ENCODE data around the gene CFAP221.
A peak's percentile ranks its signal among the peaks of the same experiment; 100 is the strongest.

Gene CFAP221

GRCh38 chr2:119702918-119703401, 158.7 kb downstream of the CFAP221 start:
- peaks cover 15% of the 10 kb centered on the region for H3K27me3 ChIP-seq (replicated peaks; ENCODE audit: control insufficient read depth, insufficient read depth, low read length)
- H3K9ac ChIP-seq (ENCODE audit: low read length) = no peak overlapping the region
- peaks cover 9% of the 10 kb centered on the region for H3K9me3 ChIP-seq (ENCODE audit: control insufficient read depth, low read length)
- no peak overlapping the region for H3K4me3 ChIP-seq (ENCODE audit: low read length)
- peaks cover 14% of the 10 kb centered on the region for H3K4me1 ChIP-seq (ENCODE audit: control insufficient read depth, insufficient read depth, low read length)
- H3K36me3 ChIP-seq (ENCODE audit: control insufficient read depth, insufficient read depth, low read length, severe bottlenecking) = no peaks in the 10 kb centered on the region
- DNase-seq (ENCODE audit: low read depth) = peak; percentile 85

GRCh38 chr2:119703526-119703925, 159.3 kb downstream of the CFAP221 start:
- no peak overlapping the region for H3K9ac ChIP-seq (ENCODE audit: low read length)
- no peak for DNase-seq (ENCODE audit: low read depth)
- no peaks in the 10 kb centered on the region for H3K36me3 ChIP-seq (ENCODE audit: control insufficient read depth, insufficient read depth, low read length, severe bottlenecking)
- H3K4me1 ChIP-seq (ENCODE audit: control insufficient read depth, insufficient read depth, low read length) = peaks cover 14% of the 10 kb centered on the region
- H3K27me3 ChIP-seq (replicated peaks; ENCODE audit: control insufficient read depth, insufficient read depth, low read length) = peaks cover 15% of the 10 kb centered on the region
- no peak overlapping the region for H3K4me3 ChIP-seq (ENCODE audit: low read length)
- H3K9me3 ChIP-seq (ENCODE audit: control insufficient read depth, low read length) = peaks cover 9% of the 10 kb centered on the region

- H3K4me3 ChIP-seq (ENCODE audit: low read length) = no peak overlapping the region
- peaks cover 7% of the 10 kb centered on the region for H3K27me3 ChIP-seq (replicated peaks; ENCODE audit: control insufficient read depth, insufficient read depth, low read length)
- H3K4me1 ChIP-seq (ENCODE audit: control insufficient read depth, insufficient read depth, low read length) = peaks cover 14% of the 10 kb centered on the region
- H3K9ac ChIP-seq (ENCODE audit: low read length) = no peak overlapping the region
- no peak for DNase-seq (ENCODE audit: low read depth)
- peaks cover 9% of the 10 kb centered on the region for H3K9me3 ChIP-seq (ENCODE audit: control insufficient read depth, low read length)
- no peaks in the 10 kb centered on the region for H3K36me3 ChIP-seq (ENCODE audit: control insufficient read depth, insufficient read depth, low read length, severe bottlenecking)
Observed at GRCh38 chr2:119704670-119705120, 160.4 kb downstream of the CFAP221 start.

- Histone ChIP-seq H3K4me1 (ENCODE audit: control insufficient read depth, insufficient read depth, low read length) (peaks cover 14% of the 10 kb centered on the region), H3K4me3 (ENCODE audit: low read length) (no peak overlapping the region), H3K9me3 (ENCODE audit: control insufficient read depth, low read length) (peaks cover 9% of the 10 kb centered on the region), H3K27me3 (replicated peaks; ENCODE audit: control insufficient read depth, insufficient read depth, low read length) (no peaks in the 10 kb centered on the region), H3K9ac (ENCODE audit: low read length) (no peak overlapping the region), H3K36me3 (ENCODE audit: control insufficient read depth, insufficient read depth, low read length, severe bottlenecking) (no peaks in the 10 kb centered on the region)
- no peak for DNase-seq (ENCODE audit: low read depth)
Observed at GRCh38 chr2:119706221-119706620, 162.0 kb downstream of the CFAP221 start.

All from adipocyte (in vitro differentiated cells).